DMS114 treated with DMSO at 0.1 percent for 48 hours (cell line): Measurements from ENCODE around the gene MYH2.

Experiments
- DNase-seq: peaks from one replicate; lab custom pipeline; 2025; ENCODE audit not compliant: unreplicated experiment; lab: John Stamatoyannopoulos, UW

The MYH2 gene

DNA sequence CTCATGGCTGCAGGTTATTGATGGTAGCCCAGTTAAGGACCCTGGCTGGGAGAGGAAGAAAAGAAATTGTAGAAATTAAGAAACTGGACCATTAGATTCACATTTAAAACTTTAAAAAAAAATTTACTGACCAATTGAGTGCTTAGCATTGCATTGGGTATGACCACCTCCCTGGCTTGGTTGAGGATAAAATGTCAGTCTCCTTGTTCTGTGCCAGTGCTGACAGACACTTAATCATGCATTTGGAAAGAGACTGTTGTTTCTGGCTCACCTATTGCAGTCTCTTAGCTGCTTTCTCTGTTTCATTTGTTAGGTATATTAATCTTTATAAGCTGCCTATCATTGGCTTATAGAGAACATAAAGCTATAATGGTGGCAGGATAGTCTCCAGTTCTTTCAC lies 32.8 kb downstream of the MYH2 start:
- no peak for DNase-seq

DNA sequence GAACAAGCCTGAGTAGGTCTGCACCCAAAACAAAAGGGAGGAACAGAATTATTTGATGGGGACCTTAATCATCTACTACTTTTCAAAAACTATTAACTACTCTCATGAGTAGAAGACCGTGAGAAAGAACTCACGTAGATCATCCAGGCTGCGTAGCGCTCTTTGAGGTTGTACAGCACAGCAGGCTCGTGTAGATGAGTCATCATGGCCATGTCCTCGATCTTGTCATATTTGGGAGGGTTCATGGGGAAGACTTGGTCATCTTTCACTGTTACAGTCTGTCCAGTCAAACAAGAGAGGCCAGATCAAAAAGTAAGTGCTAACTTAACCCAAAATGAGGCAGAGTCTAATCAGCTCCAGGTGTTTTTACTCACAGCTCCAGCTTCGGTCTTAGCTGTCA lies 33.4 kb downstream of the MYH2 start:
- no peak for DNase-seq

DNA sequence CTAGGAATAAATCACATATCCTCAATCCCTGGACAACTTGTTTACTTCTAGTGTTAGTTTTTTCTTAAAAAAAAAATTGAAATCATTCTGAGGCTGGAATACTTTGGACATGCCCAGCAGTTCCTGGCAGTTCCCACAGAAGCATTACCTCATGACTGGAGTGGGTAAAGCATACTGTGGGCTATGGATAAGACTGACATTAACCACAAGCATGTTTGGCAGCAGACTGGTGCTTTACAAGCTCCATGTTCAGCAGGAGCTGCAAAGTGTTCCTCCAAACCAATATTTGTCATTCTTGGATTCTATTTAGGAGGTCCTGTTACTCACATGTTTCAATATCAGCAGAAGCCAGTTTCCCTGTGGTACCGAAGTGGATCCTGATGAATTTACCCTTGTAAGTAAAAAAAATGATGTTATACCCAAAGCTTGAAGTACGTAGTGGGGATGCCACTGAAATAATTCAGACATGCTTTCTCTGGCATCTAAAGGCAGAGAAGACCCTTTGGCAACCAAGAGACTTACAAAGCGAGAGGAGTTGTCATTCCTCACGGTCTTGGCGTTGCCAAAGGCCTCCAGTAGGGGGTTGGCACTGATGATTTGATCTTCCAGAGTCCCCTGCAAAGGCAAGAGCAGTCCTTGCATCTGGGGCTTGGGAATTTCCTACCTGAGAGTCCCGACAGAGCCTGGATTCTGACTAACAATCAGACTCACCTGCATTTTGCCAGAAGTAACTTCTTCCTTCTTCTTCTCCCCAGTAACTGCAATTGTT lies 36.0 kb downstream of the MYH2 start:
- no peak for DNase-seq

DNA sequence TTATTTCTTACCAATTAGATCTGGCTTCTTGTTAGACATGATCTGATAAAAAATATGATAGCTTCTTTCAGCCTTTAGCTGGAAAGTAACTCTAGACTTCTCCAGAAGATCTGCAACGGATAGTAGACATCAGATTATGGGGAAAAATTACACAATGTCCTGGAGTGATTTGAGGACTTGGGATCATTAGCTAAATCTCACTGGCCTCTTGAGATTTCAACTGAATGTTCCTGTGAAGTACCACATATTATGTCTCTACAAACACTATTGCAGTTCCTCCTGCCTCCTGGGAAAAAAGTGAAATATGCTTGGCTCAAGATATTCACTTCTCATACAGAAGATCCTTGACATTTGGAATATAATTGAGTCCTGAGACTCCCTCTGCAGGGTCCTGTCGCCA lies 36.6 kb downstream of the MYH2 start:
- DNase-seq: no peak

DNA sequence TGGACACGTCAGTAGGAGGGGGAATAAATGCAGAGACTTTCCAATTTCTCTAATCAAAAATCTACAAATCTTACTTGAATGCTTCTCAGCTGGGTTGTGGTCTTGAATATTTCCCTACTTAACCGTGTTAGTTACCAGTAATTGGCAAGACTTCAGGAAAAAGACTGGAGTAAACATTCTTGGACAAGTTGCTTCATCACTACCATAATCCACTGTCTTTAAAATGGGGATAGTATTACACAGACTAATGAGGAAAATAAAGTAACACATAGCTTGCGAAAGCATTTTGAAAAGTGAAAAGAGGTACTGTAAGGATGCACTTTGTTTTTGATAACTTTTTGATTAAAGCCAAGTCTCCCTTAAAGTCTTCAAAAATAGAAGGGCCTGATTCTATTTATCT lies 49.5 kb downstream of the MYH2 start:
- DNase-seq: no peak

DNA sequence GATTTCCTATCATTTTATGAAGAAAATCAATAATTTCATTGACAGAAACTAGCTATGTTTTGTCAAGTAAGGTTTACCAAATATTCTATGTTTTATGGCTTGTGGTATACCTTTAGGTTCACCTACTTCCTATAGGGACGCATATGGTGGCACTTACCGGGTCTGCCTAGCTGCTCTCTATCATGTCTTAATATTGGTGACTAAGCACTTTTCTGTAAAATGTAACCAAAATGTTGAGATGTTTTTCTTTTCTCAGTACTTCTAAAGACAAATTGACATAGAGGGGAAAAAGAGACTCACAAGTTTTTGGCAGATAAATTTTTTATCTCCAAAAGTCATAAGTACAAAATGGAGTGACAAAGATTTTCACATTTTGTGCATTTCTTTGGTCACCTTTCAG lies 57.5 kb downstream of the MYH2 start:
- no peak for DNase-seq

DNA sequence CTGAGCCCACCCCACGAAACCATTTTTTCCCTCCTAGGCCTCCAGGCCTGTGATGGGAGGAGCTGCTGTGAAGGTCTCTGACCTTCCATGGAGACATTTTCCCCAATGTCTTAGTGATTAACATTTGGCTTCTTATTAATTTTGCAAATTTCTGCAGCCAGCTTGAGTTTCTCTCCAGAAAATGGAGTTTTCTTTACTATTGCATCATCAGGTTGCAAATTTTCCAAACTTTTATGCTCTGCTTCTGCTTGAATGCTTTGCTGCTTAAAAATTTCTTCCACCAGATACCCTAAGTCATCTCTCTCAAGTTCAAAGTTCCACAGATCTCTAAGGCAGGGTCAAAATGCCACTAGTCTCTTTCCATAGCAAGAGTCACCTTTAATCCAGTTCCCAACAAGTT lies 67.2 kb downstream of the MYH2 start:
- DNase-seq: no peak

DNA sequence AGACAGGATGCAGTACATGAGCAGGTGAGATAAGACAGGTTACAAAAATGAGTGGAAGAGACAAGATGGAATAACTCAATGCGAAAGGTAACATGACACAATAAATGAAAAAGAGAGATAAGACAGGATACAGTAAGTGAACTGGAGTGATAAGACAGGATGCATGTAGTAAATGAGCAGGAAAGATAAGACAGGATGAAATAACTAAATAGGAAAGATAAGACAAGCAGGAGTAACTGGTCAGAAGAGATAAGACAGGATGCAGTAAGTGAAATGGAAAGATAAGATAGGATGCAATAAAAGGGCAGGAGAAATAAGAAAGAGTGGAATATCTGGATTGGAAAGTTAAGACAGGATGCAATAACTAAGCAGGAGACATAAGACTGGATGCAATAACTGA lies 71.8 kb downstream of the MYH2 start:
- DNase-seq: no peak

DNA sequence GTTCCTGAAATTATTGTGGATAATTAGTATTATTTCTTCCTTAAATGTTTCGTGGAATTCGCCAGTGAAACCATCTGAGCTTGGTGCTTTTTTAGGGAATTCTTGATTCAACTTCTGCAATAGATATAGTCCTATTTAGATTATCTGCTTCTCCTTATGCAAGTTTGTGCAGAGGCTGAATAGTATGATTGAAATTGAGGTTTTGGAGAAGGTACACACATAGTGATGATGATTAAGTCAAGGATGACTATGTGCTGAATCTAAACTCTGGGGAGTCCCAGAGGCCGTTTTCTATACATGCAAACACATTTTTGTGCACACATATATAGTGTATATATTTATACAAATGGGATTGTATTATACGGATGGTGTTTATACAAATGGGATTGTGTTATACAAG lies 74.9 kb downstream of the MYH2 start:
- no peak for DNase-seq

DNA sequence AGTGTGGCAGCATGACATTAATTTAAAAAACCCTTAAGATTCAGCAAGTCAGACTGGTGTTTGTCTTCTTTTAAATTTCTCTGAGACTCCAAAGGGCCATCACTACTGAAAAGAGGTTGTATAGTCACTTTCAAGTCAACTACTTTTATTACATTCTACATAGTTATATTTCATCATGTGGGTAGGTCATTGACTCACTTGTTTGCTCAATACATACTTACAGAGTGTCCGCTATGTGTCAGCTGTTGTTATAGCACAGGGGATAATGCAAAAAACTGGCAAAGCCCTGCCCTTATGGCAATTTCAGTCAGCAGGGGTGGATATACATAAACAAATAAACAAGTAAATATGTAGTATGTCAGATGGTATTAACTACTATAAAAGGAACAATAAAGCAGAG lies 77.6 kb downstream of the MYH2 start:
- DNase-seq: no peak
